Body of pancreas (tissue), 4 donors: Measurements from ENCODE around the gene CCM2. TPM values are rescaled to one million over a fixed set of nuclear protein-coding genes. Genes with fewer than 3 reads are reported as not detected.

ENCODE experiments used
- ATAC-seq: fragments of 150-250 bp; one replicate; pipeline ENCODE4 v1.9.1; 2016
- DNase-seq, 4 donors: peaks; one replicate each; pipeline ENCODE4 v3.0.0-alpha.2; 2019
- H3K27ac ChIP-seq, 4 donors: fragments of 200-600 bp; sonication (generic); 1 replicate in 3 of 4; 2 replicates in 1 of 4; pipeline versions ENCODE4 v1.5.1 to v1.6.1; 2016 to 2019; ENCODE audit warnings: mild to moderate bottlenecking in 1 of 4, mixed read lengths in 1 of 4, moderate library complexity in 1 of 4
- H3K27me3 ChIP-seq, 2 donors: fragments of 200-600 bp; sonication (generic); one replicate each; pipeline ENCODE4 v1.6.0; 2016; ENCODE audit warnings: mild to moderate bottlenecking in 1 of 2
- H3K36me3 ChIP-seq, 2 donors: fragments of 200-600 bp; sonication (generic); replicated peaks in 1 of 2; 2 replicates each; pipeline ENCODE4 v1.5.1; 2016; ENCODE audit warnings: low read depth in 2 of 2; ENCODE audit not compliant: insufficient read depth in 1 of 2
- H3K4me1 ChIP-seq: fragments of 200-600 bp; sonication (generic); one replicate; pipeline ENCODE4 v1.6.0; 2016
- H3K4me3 ChIP-seq, 2 donors: fragments of 200-600 bp; sonication (generic); 1 replicate in 1 of 2; 2 replicates in 1 of 2; pipeline ENCODE4 v1.5.1; 2016 to 2019
- H3K9me3 ChIP-seq, 3 donors: fragments of 200-600 bp; sonication (generic); 1 replicate in 2 of 3; 2 replicates in 1 of 3; pipeline ENCODE4 v1.5.1; 2016
- CTCF ChIP-seq, 7 experiments: fragments of 450-650 bp in 4 of 7; fragments of 200-600 bp in 3 of 7; sonication (generic) in 3 of 7; IDR thresholded peaks; one replicate each; pipeline ENCODE4 v1.5.1; 2016 to 2019; ENCODE audit warnings: antibody characterized with exemption in 7 of 7
- POLR2A ChIP-seq, 3 donors: fragments of 450-650 bp; IDR thresholded peaks; one replicate each; pipeline ENCODE4 v1.6.1; 2016; ENCODE audit warnings: antibody characterized with exemption in 3 of 3, mild to moderate bottlenecking in 2 of 3
- WGBS, 2 donors: methylation state at CpG; one replicate each; pipeline ENCODE4 v1.1.5; 2017; 5-methylcytosine and 5-hydroxymethylcytosine counted together
- intact Hi-C: fragments of 100-400 bp; cut with DNase I; formaldehyde crosslinking; loops from one replicate; pipeline ENCODE4 v1.15.1; 2023
- total RNA-seq, 2 donors: library from RNA; depleted of rRNA; stranded (reverse); fragments of >200 nt; gene quantifications; one replicate each; pipeline ENCODE4 v1.1.0, GENCODE V29; 2016

The CCM2 gene
- total RNA-seq, 2 donors from 2014 or later = 19.4 to 22.3 TPM

- H3K4me1 ChIP-seq = peaks cover 33% of the 10 kb centered on the region
- H3K36me3 ChIP-seq = peaks cover 4 to 15% of the 10 kb centered on the region in 2 donors
- no peaks in the 10 kb centered on the region for H3K27me3 ChIP-seq
- ATAC-seq = no peak
- intact Hi-C loops = no loop called here
- H3K27ac ChIP-seq = no peak overlapping the region
- no peaks in the 10 kb centered on the region for H3K9me3 ChIP-seq
- H3K4me3 ChIP-seq = no peak overlapping the region
- DNase-seq = no peak
- TF ChIP-seq POLR2A (IDR thresholded peaks at IDR 0.05) (no peak), CTCF (IDR thresholded peaks at IDR 0.05) (no peak)
- WGBS, 2 donors = 89 to 100% methylated on average over 1 of the region's 1 CpG
These were observed 17.5 kb upstream of the CCM2 start for GRCh38 chr7:44982535-44982923.

- no peak overlapping the region for H3K27ac ChIP-seq
- ATAC-seq = no peak
- intact Hi-C loops = no loop called here
- peaks cover 4 to 15% of the 10 kb centered on the region in 2 donors for H3K36me3 ChIP-seq
- H3K4me3 ChIP-seq = no peak overlapping the region
- no peak for DNase-seq
- no peaks in the 10 kb centered on the region for H3K9me3 ChIP-seq
- WGBS, 2 donors = 100% methylated on average over 1 of the region's 1 CpG
- TF ChIP-seq CTCF (IDR thresholded peaks at IDR 0.05) (no peak), POLR2A (IDR thresholded peaks at IDR 0.05) (no peak)
- peaks cover 35% of the 10 kb centered on the region for H3K4me1 ChIP-seq
- H3K27me3 ChIP-seq = no peaks in the 10 kb centered on the region
These were observed 17.0 kb upstream of the CCM2 start for GRCh38 chr7:44982970-44983369.

- intact Hi-C loops = no loop called here
- Histone ChIP-seq H3K27ac (no peak overlapping the region), H3K4me3 (no peak overlapping the region), H3K9me3 (no peaks in the 10 kb centered on the region), H3K36me3 (peaks cover 4 to 15% of the 10 kb centered on the region in 2 donors), H3K27me3 (no peaks in the 10 kb centered on the region), H3K4me1 (peaks cover 35% of the 10 kb centered on the region)
- no peak for DNase-seq
- TF ChIP-seq CTCF (IDR thresholded peaks at IDR 0.05) (no peak), POLR2A (IDR thresholded peaks at IDR 0.05) (no peak)
- no peak for ATAC-seq
- WGBS, 2 donors = 77 to 93% methylated on average over 3 to 6 of the region's 6 CpGs
These were observed 16.1 kb upstream of the CCM2 start for GRCh38 chr7:44983742-44984477.

GRCh38 chr7:44984478-44984758 lies 15.6 kb upstream of the CCM2 start:
- peaks cover 4 to 15% of the 10 kb centered on the region in 2 donors for H3K36me3 ChIP-seq
- H3K27me3 ChIP-seq = no peaks in the 10 kb centered on the region
- DNase-seq (no peak), ATAC-seq (no peak)
- peaks cover 35% of the 10 kb centered on the region for H3K4me1 ChIP-seq
- H3K4me3 ChIP-seq = no peak overlapping the region
- no peaks in the 10 kb centered on the region for H3K9me3 ChIP-seq
- TF ChIP-seq POLR2A (IDR thresholded peaks at IDR 0.05) (no peak), CTCF (IDR thresholded peaks at IDR 0.05) (no peak)
- no peak overlapping the region for H3K27ac ChIP-seq
- intact Hi-C loops = no loop called here
- 57% methylated on average over 3 of the region's 3 CpGs for WGBS, 2 donors
